ENCODE measurements around the gene PLTP.
A peak's percentile ranks its signal among the peaks of the same experiment; 100 is the strongest.
"Not testable (repeated sequence)": the region's sequence is repeated elsewhere in the genome, so short reads cannot be mapped to it uniquely, and the experiment has no call there.

Gene PLTP

GRCh38 chr20:45919542-45920399 lies 7.8 kb upstream of the PLTP start:
- DNase-seq: no peak

- no peak for DNase-seq
Measured at GRCh38 chr20:45918779-45919537, 7.0 kb upstream of the PLTP start.

GRCh38 chr20:45918182-45918737 lies 6.3 kb upstream of the PLTP start:
- no peak for DNase-seq

GRCh38 chr20:45917790-45918141 lies 5.8 kb upstream of the PLTP start:
- no peak for DNase-seq

GRCh38 chr20:45913116-45913515 lies 1.2 kb upstream of the PLTP start:
- no peak for DNase-seq

- no peak for DNase-seq
Measured at GRCh38 chr20:45912344-45912682, 358 bp upstream of the PLTP start.

GRCh38 chr20:45910670-45911485 lies 1.1 kb downstream of the PLTP start:
- DNase-seq: peak; percentile 91

GRCh38 chr20:45909817-45910669 lies 1.9 kb downstream of the PLTP start:
- no peak for DNase-seq

GRCh38 chr20:45909336-45909808 lies 2.6 kb downstream of the PLTP start:
- no peak for DNase-seq

- DNase-seq: no peak
Measured at GRCh38 chr20:45908084-45908483, 3.9 kb downstream of the PLTP start.

GRCh38 chr20:45907219-45907948 lies 4.6 kb downstream of the PLTP start:
- DNase-seq: no peak

GRCh38 chr20:45905505-45906079 lies 6.4 kb downstream of the PLTP start:
- DNase-seq: no peak

GRCh38 chr20:45904583-45905504 lies 7.1 kb downstream of the PLTP start:
- no peak for DNase-seq

- DNase-seq: no peak
Measured at GRCh38 chr20:45902199-45902701, 9.7 kb downstream of the PLTP start.

- not testable (repeated sequence) for DNase-seq
Measured at GRCh38 chr20:45901332-45901731, 10.6 kb downstream of the PLTP start.

- DNase-seq: no peak
Measured at GRCh38 chr20:45899046-45899835, 12.7 kb downstream of the PLTP start.

- DNase-seq: no peak
Measured at GRCh38 chr20:45898285-45898684, 13.7 kb downstream of the PLTP start.

- no peak for DNase-seq
Measured at GRCh38 chr20:45897692-45898091, 14.3 kb downstream of the PLTP start.

- DNase-seq: no peak
Measured at GRCh38 chr20:45897289-45897688, 14.7 kb downstream of the PLTP start.

Data from stimulated activated CD4-positive, alpha-beta T cell treated with anti-CD3 and anti-CD28 coated beads, Interleukin-4, amount 100 ng/mL, for 1 hour (primary cell).